Measurements from ENCODE around the gene TRIM17.

DNA sequence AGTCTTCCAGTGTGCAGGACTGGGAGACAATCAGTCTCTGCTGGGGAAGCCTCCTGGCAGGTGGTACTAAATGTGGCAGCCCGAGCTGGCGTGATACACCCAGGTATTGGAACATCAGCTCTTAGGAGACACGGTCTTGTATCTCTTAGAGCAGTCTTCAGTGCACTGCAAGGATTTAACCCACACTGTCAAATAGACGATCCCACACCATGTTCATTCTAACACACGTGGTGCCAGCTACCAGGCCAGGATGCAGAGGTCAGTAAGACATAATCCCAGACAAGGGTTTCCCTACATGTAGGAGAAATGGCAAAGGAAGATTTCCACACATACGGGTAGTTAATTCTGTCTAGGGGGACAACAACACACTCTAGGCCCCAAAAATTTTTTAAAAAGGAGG lies 18.7 kb downstream of the TRIM17 start:
- TF ChIP-seq, protein P1, sequence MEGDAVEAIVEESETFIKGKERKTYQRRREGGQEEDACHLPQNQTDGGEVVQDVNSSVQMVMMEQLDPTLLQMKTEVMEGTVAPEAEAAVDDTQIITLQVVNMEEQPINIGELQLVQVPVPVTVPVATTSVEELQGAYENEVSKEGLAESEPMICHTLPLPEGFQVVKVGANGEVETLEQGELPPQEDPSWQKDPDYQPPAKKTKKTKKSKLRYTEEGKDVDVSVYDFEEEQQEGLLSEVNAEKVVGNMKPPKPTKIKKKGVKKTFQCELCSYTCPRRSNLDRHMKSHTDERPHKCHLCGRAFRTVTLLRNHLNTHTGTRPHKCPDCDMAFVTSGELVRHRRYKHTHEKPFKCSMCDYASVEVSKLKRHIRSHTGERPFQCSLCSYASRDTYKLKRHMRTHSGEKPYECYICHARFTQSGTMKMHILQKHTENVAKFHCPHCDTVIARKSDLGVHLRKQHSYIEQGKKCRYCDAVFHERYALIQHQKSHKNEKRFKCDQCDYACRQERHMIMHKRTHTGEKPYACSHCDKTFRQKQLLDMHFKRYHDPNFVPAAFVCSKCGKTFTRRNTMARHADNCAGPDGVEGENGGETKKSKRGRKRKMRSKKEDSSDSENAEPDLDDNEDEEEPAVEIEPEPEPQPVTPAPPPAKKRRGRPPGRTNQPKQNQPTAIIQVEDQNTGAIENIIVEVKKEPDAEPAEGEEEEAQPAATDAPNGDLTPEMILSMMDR (IDR thresholded peaks at IDR 0.05), result no peak
- TF ChIP-seq POLR2AphosphoS5 (IDR thresholded peaks at IDR 0.05; ENCODE audit: insufficient read depth in 1 of 2, low read depth in 1 of 2) (no peak), POLR2A (IDR thresholded peaks at IDR 0.05) (no peak)

Measured in vagina (tissue), 2 donors.